Activated T-cell treated with anti-CD3 and anti-CD28 coated beads for 1 hour (primary cell): ENCODE measurements around the gene KNDC1.
A peak's percentile ranks its signal among the peaks of the same experiment; 100 is the strongest.

Source experiments
- DNase-seq: peaks from one replicate; pipeline ENCODE4 v3.0.0-alpha.2; 2020; ENCODE audit warnings: low read depth

KNDC1 gene

GRCh38 chr10:133241501-133242205 is 81.6 kb downstream of the KNDC1 start:
- no peak for DNase-seq

GRCh38 chr10:133242611-133243356 is 82.8 kb downstream of the KNDC1 start:
- DNase-seq, result no peak

DNA sequence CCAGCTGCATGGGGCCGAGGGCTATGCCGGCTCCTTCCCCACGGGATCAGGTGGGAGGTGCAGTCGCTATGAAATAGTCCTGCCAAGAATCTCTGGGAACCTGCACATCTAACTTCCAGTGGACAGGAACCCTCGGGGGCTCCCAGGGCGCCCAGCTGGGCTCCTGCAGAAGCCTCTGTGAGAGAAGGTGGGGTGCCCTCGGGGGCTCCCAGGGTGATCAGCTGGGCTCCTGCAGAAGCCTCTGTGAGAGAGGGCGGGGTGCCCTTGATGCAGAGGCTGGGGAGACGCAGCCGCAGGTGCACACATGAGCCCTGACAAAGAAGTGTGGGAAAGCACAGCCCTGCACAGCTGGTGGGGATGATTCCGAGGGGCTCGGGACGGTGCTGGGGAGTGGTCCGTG is 83.6 kb downstream of the KNDC1 start:
- DNase-seq, result no peak

- DNase-seq, result no peak
Measured at GRCh38 chr10:133245439-133246235, 85.6 kb downstream of the KNDC1 start.

DNA sequence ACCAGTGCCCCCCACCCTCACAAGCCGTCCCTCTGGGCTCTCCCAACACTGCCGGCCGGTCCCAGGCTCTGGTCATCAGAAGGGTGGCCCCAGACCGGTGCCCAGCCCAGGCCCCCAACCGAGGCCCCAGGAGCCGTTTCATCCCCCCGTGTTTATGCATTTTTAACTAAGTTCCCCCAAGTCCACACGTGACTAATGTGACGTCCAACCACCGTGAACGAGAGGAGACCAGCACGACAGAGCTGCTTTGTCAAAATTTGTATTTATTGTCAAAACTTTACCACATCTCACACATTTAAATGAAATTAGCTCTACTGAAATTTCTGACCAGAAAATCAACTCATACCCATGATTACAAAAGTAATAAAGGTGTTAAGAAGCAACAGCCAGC is 86.2 kb downstream of the KNDC1 start:
- DNase-seq, result no peak

DNA sequence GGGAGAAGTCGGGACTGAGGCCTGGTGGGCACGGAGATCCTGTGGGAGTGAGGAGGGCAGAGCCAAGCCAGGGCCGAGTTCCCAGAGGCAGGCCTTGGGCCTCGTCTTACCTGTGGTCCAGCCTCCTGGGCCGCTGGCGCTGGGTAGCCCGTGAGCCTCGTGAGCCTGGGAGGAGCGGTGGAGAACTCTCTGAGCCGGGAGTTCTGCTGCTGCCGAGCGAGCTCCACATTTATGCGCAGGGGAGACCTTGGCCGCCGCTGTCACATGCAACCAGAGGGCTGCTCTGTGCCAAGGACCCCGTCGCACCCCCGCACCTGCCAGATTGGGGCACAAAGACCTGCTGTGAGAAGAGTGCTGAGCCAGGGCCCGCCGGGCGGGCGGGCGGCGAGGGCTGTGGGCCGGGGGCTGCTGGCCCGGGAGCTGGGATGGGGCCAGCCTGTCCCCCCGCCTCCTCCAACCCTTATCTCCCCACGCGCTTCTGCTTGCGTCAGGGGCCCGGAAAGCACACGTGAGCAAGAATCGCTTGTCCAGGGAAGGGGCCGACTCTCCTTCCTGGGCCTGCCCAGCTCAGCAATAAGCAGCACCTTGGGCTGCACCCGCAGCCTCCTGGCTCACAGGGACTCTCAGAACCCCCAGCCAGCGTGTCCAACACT is 87.8 kb downstream of the KNDC1 start:
- DNase-seq, result no peak

DNA sequence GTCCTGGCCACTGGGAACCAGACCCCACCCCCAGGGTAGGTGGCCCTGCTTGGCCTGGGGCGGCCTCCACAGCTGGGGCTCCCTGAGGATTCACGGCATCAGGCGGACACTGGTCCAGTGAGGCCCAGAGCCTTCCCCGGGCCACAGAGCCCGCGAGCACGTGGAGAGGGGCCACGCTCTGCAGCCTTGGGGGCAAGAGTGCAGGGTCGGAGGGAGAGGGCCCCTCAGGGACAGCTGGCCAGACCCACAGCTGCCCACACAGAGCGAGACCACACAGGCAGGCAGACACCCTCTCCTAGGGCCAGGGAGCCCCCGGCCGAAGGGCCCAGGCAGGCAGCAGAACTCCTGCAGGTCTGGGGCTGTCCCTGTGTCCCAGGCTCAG is 88.3 kb downstream of the KNDC1 start:
- DNase-seq, result no peak

GRCh38 chr10:133249094-133249780 is 89.2 kb downstream of the KNDC1 start:
- no peak for DNase-seq

- no peak for DNase-seq
Measured at GRCh38 chr10:133249975-133250754, 90.1 kb downstream of the KNDC1 start.

DNA sequence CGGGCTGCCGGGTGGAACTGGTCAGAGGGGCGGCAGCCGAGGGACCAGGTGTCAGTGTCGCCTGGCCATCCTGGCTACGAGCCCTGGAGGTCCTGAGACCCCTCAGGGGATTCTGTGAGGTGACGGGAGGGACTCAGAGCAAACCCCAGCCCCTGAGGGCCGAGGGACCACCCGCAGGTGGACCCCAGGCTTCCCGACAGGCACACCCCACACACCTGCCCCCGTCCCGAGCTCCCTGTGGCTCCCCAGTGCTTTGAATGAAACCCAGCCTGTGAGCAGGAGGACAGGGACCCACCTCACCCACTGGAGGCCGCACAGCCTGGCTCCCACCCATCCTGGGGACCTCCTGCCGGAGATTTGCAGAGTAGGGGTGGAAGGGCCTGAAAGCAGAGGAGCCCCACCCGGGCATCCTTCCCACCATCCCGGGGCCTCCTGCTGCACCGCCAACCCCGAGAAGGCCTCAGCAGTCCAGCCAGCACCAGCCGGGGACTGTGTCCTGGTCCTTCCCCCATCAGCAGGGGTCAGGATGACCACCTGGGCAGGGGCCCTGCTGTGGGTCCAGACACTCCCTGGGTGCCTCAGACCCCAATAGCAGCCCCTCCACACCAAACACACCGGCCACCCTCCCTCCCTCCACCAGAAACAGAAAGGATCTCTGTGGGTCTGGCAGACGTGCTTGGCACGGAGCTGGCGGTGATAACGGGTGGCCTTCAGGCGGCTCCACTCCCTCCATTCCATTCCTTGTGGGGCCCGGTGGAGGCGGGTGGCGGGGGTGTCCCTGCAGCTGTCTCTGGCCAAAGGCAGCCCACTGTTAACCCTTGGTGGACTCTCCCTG is 91.6 kb downstream of the KNDC1 start:
- DNase-seq, result no peak

- no peak for DNase-seq
Measured at GRCh38 chr10:133252223-133252552, 92.2 kb downstream of the KNDC1 start.

- DNase-seq, result no peak
Measured at GRCh38 chr10:133253361-133253955, 93.4 kb downstream of the KNDC1 start.

DNA sequence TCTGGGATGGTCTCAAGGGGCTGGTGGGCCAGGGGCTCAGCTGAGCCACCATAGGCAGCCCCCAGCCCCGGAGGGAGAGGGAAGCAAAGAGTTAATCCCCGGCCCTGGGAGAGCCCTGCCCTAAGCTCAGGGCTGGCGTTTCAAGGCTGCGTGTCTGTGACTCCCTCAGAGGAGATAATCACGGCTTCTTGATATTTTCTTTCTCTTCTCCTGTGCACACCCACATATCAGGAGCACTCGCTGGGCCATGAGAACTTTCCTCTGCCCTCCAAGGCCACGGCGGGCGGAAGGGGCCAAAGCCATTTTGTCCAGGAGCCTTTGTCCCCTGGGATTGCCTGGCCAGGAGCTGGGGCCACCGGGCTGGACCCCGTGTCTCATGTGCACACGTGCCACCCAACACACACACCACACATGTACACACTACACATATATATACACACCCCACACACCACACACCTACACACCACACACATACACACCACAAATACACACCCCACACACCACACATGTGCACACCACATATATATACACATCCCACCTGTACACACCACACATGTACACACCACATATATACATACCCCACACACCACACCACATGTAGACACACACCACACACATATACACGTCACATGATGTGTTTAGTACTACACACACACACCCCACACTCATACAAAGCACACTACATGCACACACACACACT is 94.6 kb downstream of the KNDC1 start:
- no peak for DNase-seq

GRCh38 chr10:133255323-133255722 is 95.3 kb downstream of the KNDC1 start:
- DNase-seq, result no peak

- no peak for DNase-seq
Measured at GRCh38 chr10:133257489-133258065, 97.6 kb downstream of the KNDC1 start.

DNA sequence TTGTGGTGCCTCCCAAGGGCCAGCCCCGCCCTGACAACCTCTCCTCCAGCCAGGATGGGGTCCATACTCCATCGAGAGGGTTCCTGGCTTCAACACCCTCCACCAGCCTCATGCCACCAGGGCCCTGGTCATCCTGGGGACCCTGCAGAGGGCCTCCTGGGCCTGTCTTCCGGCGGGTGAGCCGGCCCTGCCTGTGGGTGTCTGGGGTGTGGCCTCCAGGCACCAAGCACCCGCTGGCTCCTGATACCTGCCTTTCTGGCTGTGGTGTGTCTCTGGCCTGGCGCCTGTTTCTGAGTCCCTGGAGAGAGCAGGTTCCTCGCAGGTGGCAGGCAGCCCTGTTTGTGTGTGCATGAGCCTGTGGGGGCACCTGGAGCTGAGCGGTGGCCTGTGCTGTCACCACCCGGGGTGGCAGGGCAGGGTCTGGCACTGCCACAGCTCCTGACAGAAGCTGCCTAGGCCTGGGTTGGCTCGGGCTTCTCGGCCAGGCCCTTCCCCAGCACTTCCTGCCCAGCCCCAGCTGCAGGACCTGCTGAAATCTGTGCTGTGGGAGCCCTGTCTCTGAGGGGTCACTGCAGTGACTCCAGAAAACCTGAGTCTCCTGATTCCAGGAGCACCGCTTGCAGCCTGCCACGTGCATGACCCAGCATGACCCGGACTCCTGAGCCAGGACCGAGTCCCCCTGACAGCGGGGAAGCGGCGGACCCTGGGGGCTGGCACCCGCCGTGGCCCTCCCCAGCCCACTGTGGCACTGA is 98.2 kb downstream of the KNDC1 start:
- no peak for DNase-seq

GRCh38 chr10:133258818-133259601 is 99.0 kb downstream of the KNDC1 start:
- peak; percentile 57 for DNase-seq
